Measurements from ENCODE around the gene ART3.

The ART3 gene

DNA sequence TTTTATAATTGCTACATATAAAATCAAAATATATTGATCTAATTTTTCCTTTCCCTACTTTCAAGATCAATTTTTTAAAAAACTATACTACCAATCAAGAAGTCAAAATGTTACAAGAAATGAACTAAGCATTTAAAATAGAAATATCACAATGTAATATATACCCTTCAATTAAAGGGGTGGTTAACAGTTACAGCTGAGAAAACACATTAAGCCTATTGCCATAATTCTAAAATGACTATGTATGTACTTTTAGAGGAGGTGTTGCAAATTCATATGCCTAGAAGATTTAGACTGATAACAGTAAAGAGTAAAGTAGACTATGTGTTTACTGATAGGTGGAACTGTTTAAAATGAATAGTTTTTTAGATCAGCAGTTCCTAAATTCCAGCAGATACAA is 70.0 kb downstream of the ART3 start:
- no peak overlapping the region for H3K4me3 ChIP-seq (ENCODE audit: low read length)
- H4K20me1 ChIP-seq (ENCODE audit: control insufficient read depth, insufficient read depth, low read depth, low read length): peaks cover 13% of the 10 kb centered on the region; the same call in 1 of the 2 replicates
- H3K27me3 ChIP-seq (ENCODE audit: control insufficient read depth, low read length): no peaks in the 10 kb centered on the region
- TF ChIP-seq EZH2phosphoT487 (IDR thresholded peaks at IDR 0.05; ENCODE audit: borderline replicate concordance, low read length): no peak
- TF ChIP-seq, protein P1, sequence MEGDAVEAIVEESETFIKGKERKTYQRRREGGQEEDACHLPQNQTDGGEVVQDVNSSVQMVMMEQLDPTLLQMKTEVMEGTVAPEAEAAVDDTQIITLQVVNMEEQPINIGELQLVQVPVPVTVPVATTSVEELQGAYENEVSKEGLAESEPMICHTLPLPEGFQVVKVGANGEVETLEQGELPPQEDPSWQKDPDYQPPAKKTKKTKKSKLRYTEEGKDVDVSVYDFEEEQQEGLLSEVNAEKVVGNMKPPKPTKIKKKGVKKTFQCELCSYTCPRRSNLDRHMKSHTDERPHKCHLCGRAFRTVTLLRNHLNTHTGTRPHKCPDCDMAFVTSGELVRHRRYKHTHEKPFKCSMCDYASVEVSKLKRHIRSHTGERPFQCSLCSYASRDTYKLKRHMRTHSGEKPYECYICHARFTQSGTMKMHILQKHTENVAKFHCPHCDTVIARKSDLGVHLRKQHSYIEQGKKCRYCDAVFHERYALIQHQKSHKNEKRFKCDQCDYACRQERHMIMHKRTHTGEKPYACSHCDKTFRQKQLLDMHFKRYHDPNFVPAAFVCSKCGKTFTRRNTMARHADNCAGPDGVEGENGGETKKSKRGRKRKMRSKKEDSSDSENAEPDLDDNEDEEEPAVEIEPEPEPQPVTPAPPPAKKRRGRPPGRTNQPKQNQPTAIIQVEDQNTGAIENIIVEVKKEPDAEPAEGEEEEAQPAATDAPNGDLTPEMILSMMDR (IDR thresholded peaks at IDR 0.05; ENCODE audit: low read depth, low read length, poor library complexity, severe bottlenecking): no peak
- no peaks in the 10 kb centered on the region for H3K9me3 ChIP-seq (ENCODE audit: control insufficient read depth, insufficient read depth, low read length)
- H3K9me2 ChIP-seq (replicated peaks; ENCODE audit: control insufficient read depth, low read length): no peaks in the 10 kb centered on the region
- H3K36me3 ChIP-seq (ENCODE audit: control insufficient read depth, low read length): peaks cover 59% of the 10 kb centered on the region
- no peak overlapping the region for H3K27ac ChIP-seq (ENCODE audit: low read depth, low read length)
- no peak overlapping the region for H3K4me2 ChIP-seq (ENCODE audit: low read length)
- no peaks in the 10 kb centered on the region for H3F3A ChIP-seq (ENCODE audit: control insufficient read depth, insufficient read depth)
- peaks cover 89% of the 10 kb centered on the region for H3K79me2 ChIP-seq (ENCODE audit: control insufficient read depth, low read length)
- peaks cover 19% of the 10 kb centered on the region for H3K4me1 ChIP-seq (ENCODE audit: control insufficient read depth, low read length)

- Histone ChIP-seq H3K4me1 (ENCODE audit: control insufficient read depth, low read length) (peaks cover 21% of the 10 kb centered on the region), H3F3A (ENCODE audit: control insufficient read depth, insufficient read depth) (no peaks in the 10 kb centered on the region; the same call in 1 of the 2 replicates), H3K4me2 (ENCODE audit: low read length) (peak overlapping the region; percentile 75), H3K27me3 (ENCODE audit: control insufficient read depth, low read length) (no peaks in the 10 kb centered on the region), H3K9me3 (ENCODE audit: control insufficient read depth, insufficient read depth, low read length) (no peaks in the 10 kb centered on the region), H3K4me3 (ENCODE audit: low read length) (peak overlapping the region; percentile 90), H3K79me2 (ENCODE audit: control insufficient read depth, low read length) (peaks cover 65% of the 10 kb centered on the region), H3K27ac (ENCODE audit: low read depth, low read length) (peak overlapping the region; percentile 33), H4K20me1 (ENCODE audit: control insufficient read depth, insufficient read depth, low read depth, low read length) (peaks cover 13% of the 10 kb centered on the region; the same call in 1 of the 2 replicates), H3K36me3 (ENCODE audit: control insufficient read depth, low read length) (peaks cover 28% of the 10 kb centered on the region), H3K9me2 (replicated peaks; ENCODE audit: control insufficient read depth, low read length) (no peaks in the 10 kb centered on the region)
- TF ChIP-seq EZH2phosphoT487 (IDR thresholded peaks at IDR 0.05; ENCODE audit: borderline replicate concordance, low read length): no peak
- TF ChIP-seq, protein P1 (IDR thresholded peaks at IDR 0.05; ENCODE audit: low read depth, low read length, poor library complexity, severe bottlenecking): no peak
These were observed 73.1 kb downstream of the ART3 start for GRCh38 chr4:76147454-76148141.

- Histone ChIP-seq H3K9me3 (ENCODE audit: control insufficient read depth, insufficient read depth, low read length) (no peaks in the 10 kb centered on the region), H3K79me2 (ENCODE audit: control insufficient read depth, low read length) (peaks cover 61% of the 10 kb centered on the region), H3K4me1 (ENCODE audit: control insufficient read depth, low read length) (peaks cover 21% of the 10 kb centered on the region), H3F3A (ENCODE audit: control insufficient read depth, insufficient read depth) (no peaks in the 10 kb centered on the region; the same call in 1 of the 2 replicates), H3K27me3 (ENCODE audit: control insufficient read depth, low read length) (no peaks in the 10 kb centered on the region), H3K4me2 (ENCODE audit: low read length) (peak within 1 kb of the TSS; percentile 87), H3K27ac (ENCODE audit: low read depth, low read length) (peak within 1 kb of the TSS; percentile 33), H4K20me1 (ENCODE audit: control insufficient read depth, insufficient read depth, low read depth, low read length) (peaks cover 13% of the 10 kb centered on the region; the same call in 1 of the 2 replicates), H3K4me3 (ENCODE audit: low read length) (peak within 1 kb of the TSS; percentile 90), H3K9me2 (replicated peaks; ENCODE audit: control insufficient read depth, low read length) (no peaks in the 10 kb centered on the region), H3K36me3 (ENCODE audit: control insufficient read depth, low read length) (peaks cover 23% of the 10 kb centered on the region)
- no peak for TF ChIP-seq EZH2phosphoT487 (IDR thresholded peaks at IDR 0.05; ENCODE audit: borderline replicate concordance, low read length)
- TF ChIP-seq, protein P1 (IDR thresholded peaks at IDR 0.05; ENCODE audit: low read depth, low read length, poor library complexity, severe bottlenecking): no peak
These were observed 73.8 kb downstream of the ART3 start, which contains the start of gene NUP54 for GRCh38 chr4:76148142-76148865. TSS of gene NUP54 (minus strand) at chr4:76148397. CDS start at chr4:76148374, 23 bp downstream.

Data from DOHH2 (cell line).